AML-193 (cell line): Measurements from ENCODE around the gene PDGFD.

Experiments used
- DNase-seq, 2 experiments: peaks; one replicate each; lab custom pipeline; 2025; lab: John Stamatoyannopoulos, UW

Gene PDGFD

GRCh38 chr11:104145062-104145461 is 18.9 kb downstream of the PDGFD start:
- DNase-seq, result no peak

DNA sequence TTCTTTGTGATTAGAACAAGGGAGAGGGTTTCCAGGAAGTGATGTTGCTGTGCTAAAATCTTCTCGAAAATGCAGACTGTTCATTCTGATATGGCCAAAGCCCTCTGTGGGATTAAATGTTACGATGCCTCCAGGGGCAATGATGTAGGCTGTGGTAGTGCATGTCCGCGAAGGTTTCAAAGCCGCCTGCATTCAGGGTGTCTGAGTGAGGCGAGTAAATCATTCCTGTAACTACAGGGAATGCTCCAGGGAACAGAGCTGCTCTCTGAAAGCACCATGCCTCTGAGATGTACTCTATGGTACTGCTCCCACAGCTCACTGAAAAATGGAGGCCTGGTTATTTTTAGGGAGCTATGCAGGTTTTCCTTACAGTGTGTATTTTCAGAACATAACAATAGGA is 21.2 kb downstream of the PDGFD start:
- DNase-seq, result no peak

- no peak for DNase-seq
Observed at GRCh38 chr11:104136861-104137260, 27.1 kb downstream of the PDGFD start.

DNA sequence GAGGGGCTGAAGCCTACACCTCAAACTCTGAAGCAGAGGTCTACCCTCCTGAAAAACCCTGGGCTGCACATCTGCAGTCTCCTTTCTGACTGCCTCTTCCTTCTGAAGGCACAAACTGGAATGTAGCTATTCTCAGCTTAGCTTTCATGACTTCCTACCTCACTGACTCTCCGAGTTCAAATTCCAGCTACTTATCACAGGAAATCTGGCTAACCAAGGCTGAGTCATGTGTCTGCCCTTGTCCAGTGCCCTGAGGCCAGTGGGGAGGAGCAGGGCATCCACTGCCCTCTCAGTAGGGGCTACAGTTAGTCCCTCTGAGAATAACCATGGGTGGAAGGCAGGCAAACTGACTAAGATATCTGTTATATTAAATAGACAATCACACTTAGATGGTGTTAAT is 29.2 kb downstream of the PDGFD start:
- DNase-seq, result no peak

DNA sequence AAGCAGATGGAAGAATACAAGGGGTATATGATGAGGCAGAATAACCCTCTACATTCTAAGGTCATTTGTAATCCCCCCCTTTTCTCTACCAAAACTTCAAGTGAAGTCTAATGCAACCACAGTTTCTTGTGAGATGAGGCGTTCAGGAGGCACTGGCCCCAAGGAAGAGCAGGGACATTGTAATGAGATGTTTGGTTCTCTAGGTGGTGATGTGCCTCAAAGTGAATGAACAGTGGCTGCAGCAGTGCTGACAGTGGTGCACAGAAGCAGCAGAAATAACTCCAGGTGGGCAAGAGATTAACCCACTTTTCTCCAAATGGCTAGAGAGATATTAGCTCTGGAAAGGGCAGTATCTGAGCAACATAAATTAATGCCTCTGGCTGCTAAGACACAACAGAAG is 33.8 kb downstream of the PDGFD start:
- no peak for DNase-seq

- no peak for DNase-seq
Observed at GRCh38 chr11:104129145-104129544, 34.8 kb downstream of the PDGFD start.

GRCh38 chr11:104127828-104128227 is 36.1 kb downstream of the PDGFD start:
- DNase-seq, result no peak

- no peak for DNase-seq
Observed at GRCh38 chr11:104126464-104126863, 37.5 kb downstream of the PDGFD start.

DNA sequence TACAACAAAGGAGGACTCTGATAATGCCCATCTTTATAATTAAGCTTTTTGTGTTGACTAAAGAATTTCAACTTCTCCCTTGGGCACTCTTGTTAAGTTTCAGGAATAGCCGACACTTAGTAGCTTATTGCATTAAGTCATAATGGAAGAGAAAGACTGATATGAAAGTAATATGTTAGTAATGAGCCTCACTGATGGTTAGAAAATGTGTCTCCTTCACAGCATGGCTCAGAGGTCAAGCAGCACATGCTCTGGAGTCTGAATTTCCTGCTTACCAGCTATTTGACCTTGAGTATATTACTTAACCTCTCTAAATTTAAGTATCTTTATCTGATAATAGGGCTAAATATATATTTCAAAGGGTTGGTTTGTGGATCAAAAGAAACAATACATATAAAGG is 39.0 kb downstream of the PDGFD start:
- no peak for DNase-seq

- no peak for DNase-seq
Observed at GRCh38 chr11:104122836-104123235, 41.1 kb downstream of the PDGFD start.

GRCh38 chr11:104122011-104122635 is 41.8 kb downstream of the PDGFD start:
- no peak for DNase-seq

- no peak for DNase-seq
Observed at GRCh38 chr11:104120493-104121137, 43.3 kb downstream of the PDGFD start.

GRCh38 chr11:104118105-104118744 is 45.7 kb downstream of the PDGFD start:
- DNase-seq, result no peak

DNA sequence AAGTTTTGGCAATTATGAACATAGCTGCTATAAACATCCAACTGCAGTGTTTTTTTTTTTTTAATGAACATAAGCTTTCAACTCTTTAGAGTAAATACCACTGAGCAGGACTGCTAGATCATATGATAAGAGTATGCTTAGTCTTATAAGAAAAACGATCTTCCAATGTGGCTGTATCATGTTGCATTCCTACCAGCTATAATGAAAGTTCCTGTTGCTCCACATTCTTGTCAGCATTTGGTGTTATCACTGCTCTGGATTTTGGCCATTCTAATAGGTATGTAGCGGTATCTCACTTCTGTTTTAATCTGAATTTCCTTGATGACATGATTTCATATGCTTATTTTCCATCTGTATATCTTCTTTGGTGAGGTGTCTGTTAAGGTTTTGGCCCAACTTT is 50.4 kb downstream of the PDGFD start:
- no peak for DNase-seq

GRCh38 chr11:104106136-104106754 is 57.7 kb downstream of the PDGFD start:
- DNase-seq, result no peak

DNA sequence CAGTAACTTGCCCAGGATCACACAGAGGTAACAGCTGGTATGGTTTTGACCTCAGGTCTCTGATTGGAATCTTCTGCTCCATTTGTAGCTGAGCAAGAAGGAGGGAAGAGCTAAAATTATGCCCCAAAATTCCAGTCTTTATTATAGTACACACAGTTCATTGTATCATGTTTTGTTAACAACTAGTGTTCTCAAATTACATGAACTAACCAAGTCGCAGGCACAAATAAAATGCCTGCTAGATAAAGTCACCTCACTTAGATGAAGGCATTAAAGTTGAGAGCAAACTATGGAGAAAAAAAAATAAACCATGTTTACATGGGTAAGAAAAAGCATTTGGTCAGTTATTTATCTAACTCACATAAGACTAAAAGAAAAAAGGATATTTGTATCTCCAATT is 58.8 kb downstream of the PDGFD start:
- no peak for DNase-seq

- DNase-seq, result no peak
Observed at GRCh38 chr11:104104664-104105063, 59.3 kb downstream of the PDGFD start.

GRCh38 chr11:104104201-104104600 is 59.7 kb downstream of the PDGFD start:
- DNase-seq, result no peak

GRCh38 chr11:104098555-104098954 is 65.4 kb downstream of the PDGFD start:
- no peak for DNase-seq

GRCh38 chr11:104098132-104098531 is 65.8 kb downstream of the PDGFD start:
- no peak for DNase-seq

- no peak for DNase-seq
Observed at GRCh38 chr11:104096900-104097299, 67.0 kb downstream of the PDGFD start.

DNA sequence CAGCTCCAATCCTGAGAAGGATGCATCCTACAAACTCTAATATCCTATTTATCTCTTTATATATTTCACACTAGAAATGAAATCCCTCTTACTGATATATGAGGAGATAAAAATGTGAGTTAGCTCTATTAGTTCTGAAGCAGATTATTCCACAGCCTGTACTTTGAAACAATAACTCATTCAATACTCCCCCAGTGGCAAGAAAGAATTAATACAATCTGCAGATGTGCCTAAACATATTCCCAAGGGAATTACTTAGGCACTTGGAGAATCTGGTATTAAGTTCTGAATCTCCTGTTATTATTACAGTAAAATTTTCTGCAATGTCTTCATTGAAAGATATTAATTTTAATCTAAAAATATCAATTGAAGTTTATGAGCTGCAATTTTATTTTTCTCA is 68.2 kb downstream of the PDGFD start:
- no peak for DNase-seq

GRCh38 chr11:104094576-104094975 is 69.4 kb downstream of the PDGFD start:
- DNase-seq, result no peak
